Vagina (tissue), 2 donors: ENCODE measurements around the gene CRYZ. TPM values are rescaled to one million over a fixed set of nuclear protein-coding genes. Genes with fewer than 3 reads are reported as not detected.
A peak's percentile ranks its signal among the peaks of the same experiment; 100 is the strongest.

Source experiments
- DNase-seq, 2 donors: peaks; one replicate each; pipeline ENCODE4 v3.0.0-alpha.2; 2017; ENCODE audit errors: extremely low spot score in 2 of 2
- H3K27ac ChIP-seq: fragments of 200-600 bp; sonication (generic); one replicate; pipeline ENCODE4 v1.5.1; 2019
- H3K27me3 ChIP-seq: fragments of 200-600 bp; sonication (generic); one replicate; pipeline ENCODE4 v1.5.1; 2019
- H3K36me3 ChIP-seq, 2 donors: fragments of 200-600 bp; sonication (generic); one replicate each; pipeline ENCODE4 v1.5.1; 2017 to 2019
- H3K4me1 ChIP-seq: fragments of 200-600 bp; sonication (generic); one replicate; pipeline ENCODE4 v1.5.1; 2019
- H3K4me3 ChIP-seq, 2 donors: fragments of 200-600 bp; sonication (generic); 1 replicate in 1 of 2; 2 replicates in 1 of 2; pipeline ENCODE4 v1.5.1; 2016 to 2019
- H3K9me3 ChIP-seq: fragments of 200-600 bp; sonication (generic); one replicate; pipeline ENCODE4 v1.5.1; 2019
- CTCF ChIP-seq, 3 experiments: fragments of 450-650 bp in 2 of 3; fragments of 200-600 bp in 1 of 3; sonication (generic) in 1 of 3; IDR thresholded peaks; one replicate each; pipeline ENCODE4 v1.5.1; 2017 to 2019; ENCODE audit warnings: antibody characterized with exemption in 3 of 3, mild to moderate bottlenecking in 2 of 3, moderate library complexity in 2 of 3
- POLR2A ChIP-seq, 2 donors: fragments of 450-650 bp; IDR thresholded peaks; one replicate each; pipeline ENCODE4 v1.6.1; 2017; ENCODE audit warnings: antibody characterized with exemption in 2 of 2, mild to moderate bottlenecking in 2 of 2, moderate library complexity in 2 of 2
- POLR2AphosphoS5 ChIP-seq, 2 donors: sonication (generic); formaldehyde crosslinking; IDR thresholded peaks; one replicate each; pipeline ENCODE4 v1.9.0; 2017; ENCODE audit warnings: antibody characterized with exemption in 2 of 2, mild to moderate bottlenecking in 2 of 2, low read depth in 1 of 2; ENCODE audit not compliant: insufficient read depth in 1 of 2
- intact Hi-C: fragments of 100-400 bp; cut with DNase I; formaldehyde crosslinking; loops from one replicate; pipeline ENCODE4 v1.15.1; 2023
- total RNA-seq: library from RNA; depleted of rRNA; stranded (reverse); fragments of >200 nt; gene quantifications from one replicate; pipeline ENCODE4 v1.2.3, GENCODE V29; 2016

The CRYZ gene
- total RNA-seq, 1 donor from 2014 or later = 32.7 TPM

- Histone ChIP-seq H3K4me3 (no peak overlapping the region), H3K36me3 (no peaks in the 10 kb centered on the region), H3K9me3 (no peaks in the 10 kb centered on the region), H3K27me3 (no peaks in the 10 kb centered on the region), H3K27ac (no peak overlapping the region), H3K4me1 (no peaks in the 10 kb centered on the region)
- no peak for DNase-seq
- TF ChIP-seq CTCF (IDR thresholded peaks at IDR 0.05) (peak; percentile 27 to 71 (median 67)), POLR2AphosphoS5 (IDR thresholded peaks at IDR 0.05; ENCODE audit: insufficient read depth in 1 of 2, low read depth in 1 of 2) (peak in 1 of 2 donors; percentile 51), POLR2A (IDR thresholded peaks at IDR 0.05) (no peak)
- intact Hi-C loops = no loop called here
These were observed 43.1 kb downstream of the CRYZ start for GRCh38 chr1:74689621-74690363.

GRCh38 chr1:74686928-74687327 lies 45.9 kb downstream of the CRYZ start:
- DNase-seq = no peak
- Histone ChIP-seq H3K4me1 (no peaks in the 10 kb centered on the region), H3K27me3 (no peaks in the 10 kb centered on the region), H3K9me3 (no peaks in the 10 kb centered on the region), H3K4me3 (no peak overlapping the region), H3K27ac (no peak overlapping the region), H3K36me3 (no peaks in the 10 kb centered on the region)
- TF ChIP-seq CTCF (IDR thresholded peaks at IDR 0.05) (no peak), POLR2A (IDR thresholded peaks at IDR 0.05) (no peak), POLR2AphosphoS5 (IDR thresholded peaks at IDR 0.05; ENCODE audit: insufficient read depth in 1 of 2, low read depth in 1 of 2) (no peak)
- intact Hi-C loops = no loop called here

- intact Hi-C loops = no loop called here
These were observed 48.5 kb downstream of the CRYZ start for GRCh38 chr1:74684301-74684700.

GRCh38 chr1:74683656-74684055 lies 49.2 kb downstream of the CRYZ start:
- Histone ChIP-seq H3K4me3 (no peak overlapping the region), H3K4me1 (no peaks in the 10 kb centered on the region), H3K27ac (no peak overlapping the region), H3K9me3 (no peaks in the 10 kb centered on the region), H3K36me3 (no peaks in the 10 kb centered on the region), H3K27me3 (no peaks in the 10 kb centered on the region)
- intact Hi-C loops = no loop called here
- TF ChIP-seq POLR2AphosphoS5 (IDR thresholded peaks at IDR 0.05; ENCODE audit: insufficient read depth in 1 of 2, low read depth in 1 of 2) (no peak), POLR2A (IDR thresholded peaks at IDR 0.05) (no peak), CTCF (IDR thresholded peaks at IDR 0.05) (no peak)
- DNase-seq = no peak

More at GRCh38 chr1:74684301-74684700, 48.5 kb downstream of the CRYZ start:
- TF ChIP-seq POLR2A (IDR thresholded peaks at IDR 0.05) = no peak
- TF ChIP-seq POLR2AphosphoS5 (IDR thresholded peaks at IDR 0.05; ENCODE audit: insufficient read depth in 1 of 2, low read depth in 1 of 2) = no peak
- TF ChIP-seq CTCF (IDR thresholded peaks at IDR 0.05) = no peak
- DNase-seq = no peak
- no peaks in the 10 kb centered on the region for H3K27me3 ChIP-seq
- no peaks in the 10 kb centered on the region for H3K9me3 ChIP-seq
- H3K4me1 ChIP-seq = no peaks in the 10 kb centered on the region
- no peaks in the 10 kb centered on the region for H3K36me3 ChIP-seq
- no peak overlapping the region for H3K4me3 ChIP-seq
- no peak overlapping the region for H3K27ac ChIP-seq

GRCh38 chr1:74681851-74682250 lies 51.0 kb downstream of the CRYZ start:
- no peak for TF ChIP-seq POLR2AphosphoS5 (IDR thresholded peaks at IDR 0.05; ENCODE audit: insufficient read depth in 1 of 2, low read depth in 1 of 2)
- DNase-seq = no peak
- intact Hi-C loops = no loop called here
- Histone ChIP-seq H3K9me3 (no peaks in the 10 kb centered on the region), H3K27ac (no peak overlapping the region), H3K36me3 (no peaks in the 10 kb centered on the region), H3K4me3 (no peak overlapping the region), H3K4me1 (no peaks in the 10 kb centered on the region), H3K27me3 (no peaks in the 10 kb centered on the region)
